ENCODE measurements around the gene DNAJC12. TPM values are rescaled to one million over a fixed set of nuclear protein-coding genes. Genes with fewer than 3 reads are reported as not detected.

Gene DNAJC12
- total and polyA plus RNA-seq, 10 donors: 0.43 to 2.0 (median 0.74) TPM; not detected in 1

- Histone ChIP-seq H3K27ac (no peak overlapping the region), H3K27me3 (replicated peaks in 1 of 7) (no peaks in the 10 kb centered on the region), H3K4me3 (no peak overlapping the region), H3K4me1 (peaks cover 0 to 13% (median 2%) of the 10 kb centered on the region in 6 donors), H3K36me3 (no peaks in the 10 kb centered on the region), H3K9me3 (no peaks in the 10 kb centered on the region)
- no peak for TF ChIP-seq POLR2A (IDR thresholded peaks at IDR 0.05)
- TF ChIP-seq POLR2AphosphoS5 (IDR thresholded peaks at IDR 0.05): no peak
- TF ChIP-seq, protein P1, sequence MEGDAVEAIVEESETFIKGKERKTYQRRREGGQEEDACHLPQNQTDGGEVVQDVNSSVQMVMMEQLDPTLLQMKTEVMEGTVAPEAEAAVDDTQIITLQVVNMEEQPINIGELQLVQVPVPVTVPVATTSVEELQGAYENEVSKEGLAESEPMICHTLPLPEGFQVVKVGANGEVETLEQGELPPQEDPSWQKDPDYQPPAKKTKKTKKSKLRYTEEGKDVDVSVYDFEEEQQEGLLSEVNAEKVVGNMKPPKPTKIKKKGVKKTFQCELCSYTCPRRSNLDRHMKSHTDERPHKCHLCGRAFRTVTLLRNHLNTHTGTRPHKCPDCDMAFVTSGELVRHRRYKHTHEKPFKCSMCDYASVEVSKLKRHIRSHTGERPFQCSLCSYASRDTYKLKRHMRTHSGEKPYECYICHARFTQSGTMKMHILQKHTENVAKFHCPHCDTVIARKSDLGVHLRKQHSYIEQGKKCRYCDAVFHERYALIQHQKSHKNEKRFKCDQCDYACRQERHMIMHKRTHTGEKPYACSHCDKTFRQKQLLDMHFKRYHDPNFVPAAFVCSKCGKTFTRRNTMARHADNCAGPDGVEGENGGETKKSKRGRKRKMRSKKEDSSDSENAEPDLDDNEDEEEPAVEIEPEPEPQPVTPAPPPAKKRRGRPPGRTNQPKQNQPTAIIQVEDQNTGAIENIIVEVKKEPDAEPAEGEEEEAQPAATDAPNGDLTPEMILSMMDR (IDR thresholded peaks at IDR 0.05 in 8 of 11, conservative IDR thresholded peaks at IDR 0.05 in 3 of 11): no peak
- no peak for DNase-seq
- intact Hi-C loops (cut with DNase I; ENCODE audit: low total_unique reads): no loop called here
- WGBS, 5 donors: 72 to 87% (median 76%) methylated on average over 4 of the region's 4 CpGs
Observed at GRCh38 chr10:67861750-67862432, 23.9 kb upstream of the DNAJC12 start.

DNA sequence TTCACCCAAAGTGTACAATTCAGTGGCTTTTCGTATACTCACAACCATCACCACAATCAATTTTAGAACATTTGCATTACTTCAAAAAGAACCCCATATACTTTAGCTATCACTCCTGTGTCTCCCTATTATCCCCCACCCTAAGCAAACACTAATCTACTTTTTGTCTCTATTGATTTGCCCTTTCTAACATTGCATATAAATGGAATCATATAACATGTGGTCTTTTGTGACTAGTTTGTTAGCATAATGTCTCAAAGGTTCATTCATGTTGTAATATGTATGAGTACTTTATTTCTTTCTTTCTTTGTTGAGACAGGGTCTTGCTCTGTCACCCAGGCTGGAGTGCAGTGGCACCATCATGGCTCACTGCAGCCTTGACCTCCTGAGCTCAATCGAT is 21.0 kb upstream of the DNAJC12 start:
- H3K36me3 ChIP-seq: no peaks in the 10 kb centered on the region
- H3K4me1 ChIP-seq: peaks cover 0 to 10% (median 2%) of the 10 kb centered on the region in 6 donors
- H3K27ac ChIP-seq: no peak overlapping the region
- no peak for DNase-seq
- TF ChIP-seq, protein P1 (IDR thresholded peaks at IDR 0.05 in 8 of 11, conservative IDR thresholded peaks at IDR 0.05 in 3 of 11): no peak
- TF ChIP-seq POLR2AphosphoS5 (IDR thresholded peaks at IDR 0.05) (no peak), POLR2A (IDR thresholded peaks at IDR 0.05) (no peak)
- H3K27me3 ChIP-seq (replicated peaks in 1 of 7): no peaks in the 10 kb centered on the region
- 93 to 97% (median 94%) methylated on average over 2 of the region's 2 CpGs for WGBS, 5 donors
- no peak overlapping the region for H3K4me3 ChIP-seq
- intact Hi-C loops (cut with DNase I; ENCODE audit: low total_unique reads): loop anchor here (5.0 to 10.0 kb wide), 3 partner anchors 298 to 446 kb away; no protein-coding TSS in a partner anchor
- H3K9me3 ChIP-seq: no peaks in the 10 kb centered on the region

GRCh38 chr10:67853512-67853911 is 15.5 kb upstream of the DNAJC12 start:
- Histone ChIP-seq H3K27me3 (replicated peaks in 1 of 7) (no peaks in the 10 kb centered on the region), H3K4me3 (no peak overlapping the region), H3K4me1 (peaks cover 4 to 19% (median 12%) of the 10 kb centered on the region in 6 donors), H3K9me3 (no peaks in the 10 kb centered on the region), H3K27ac (no peak overlapping the region), H3K36me3 (no peaks in the 10 kb centered on the region)
- TF ChIP-seq POLR2A (IDR thresholded peaks at IDR 0.05) (no peak), POLR2AphosphoS5 (IDR thresholded peaks at IDR 0.05) (no peak)
- TF ChIP-seq, protein P1 (IDR thresholded peaks at IDR 0.05 in 8 of 11, conservative IDR thresholded peaks at IDR 0.05 in 3 of 11): no peak
- 90 to 98% (median 94%) methylated on average over 3 of the region's 3 CpGs for WGBS, 5 donors
- intact Hi-C loops (cut with DNase I; ENCODE audit: low total_unique reads): loop anchor here (10.0 kb wide), 2 partner anchors 351 to 451 kb away; no protein-coding TSS in a partner anchor
- DNase-seq: no peak

DNA sequence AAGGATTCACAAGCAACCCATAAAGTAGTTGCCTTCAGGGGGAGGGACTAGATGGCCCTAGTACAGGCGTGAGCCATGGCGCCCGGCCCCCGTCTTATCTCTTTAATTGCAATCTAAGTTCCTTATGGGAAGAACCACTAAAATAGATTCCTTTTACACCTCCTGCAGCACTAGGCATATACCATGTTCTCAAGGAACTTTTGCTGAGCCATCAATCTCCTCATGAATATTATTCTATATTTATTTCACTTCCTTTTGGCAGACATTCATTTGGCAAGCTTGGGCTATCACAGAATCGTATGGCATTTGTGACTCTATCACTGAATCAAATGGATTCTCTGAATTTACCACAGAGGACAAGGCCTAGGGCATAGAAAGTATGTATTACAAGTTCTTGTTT is 14.8 kb upstream of the DNAJC12 start:
- H3K9me3 ChIP-seq: no peaks in the 10 kb centered on the region
- H3K4me1 ChIP-seq: peaks cover 4 to 19% (median 12%) of the 10 kb centered on the region in 6 donors
- no peak overlapping the region for H3K4me3 ChIP-seq
- no peak for DNase-seq
- H3K27me3 ChIP-seq (replicated peaks in 1 of 7): no peaks in the 10 kb centered on the region
- intact Hi-C loops (cut with DNase I; ENCODE audit: low total_unique reads): loop anchor here (10.0 kb wide), 2 partner anchors 352 to 452 kb away; no protein-coding TSS in a partner anchor
- TF ChIP-seq POLR2AphosphoS5 (IDR thresholded peaks at IDR 0.05): no peak
- no peak for TF ChIP-seq POLR2A (IDR thresholded peaks at IDR 0.05)
- TF ChIP-seq, protein P1 (IDR thresholded peaks at IDR 0.05 in 8 of 11, conservative IDR thresholded peaks at IDR 0.05 in 3 of 11): no peak
- no peak overlapping the region for H3K27ac ChIP-seq
- no peaks in the 10 kb centered on the region for H3K36me3 ChIP-seq
- whole genome bisulfite sequencing, 5 donors: 70 to 75% (median 72%) methylated on average over 5 of the region's 5 CpGs

Measured in spleen (tissue), 11 donors.